Panc1 (cell line): ENCODE data around the gene IL16. TPM values are rescaled to one million over a fixed set of nuclear protein-coding genes. Genes with fewer than 3 reads are reported as not detected.
"Not testable (repeated sequence)": the region's sequence is repeated elsewhere in the genome, so short reads cannot be mapped to it uniquely, and the experiment has no call there.

Source experiments
- ATAC-seq: fragments of 200-7000 bp; cut with Tn5 transposase; 2 replicates; pipeline ENCODE4 v1.9.1; 2020; ENCODE audit warnings: mild to moderate bottlenecking, moderate library complexity
- BruUV-seq: library from RNA; stranded (reverse); fragments of 400-500 nt; replicated peaks from 2 replicates; lab custom pipeline; 2021; lab: Mats Ljungman, UMichigan
- CTCF ChIA-PET: fragments of 300-600 bp; sonication (Branson Sonifier 250); formaldehyde crosslinking; loops from one replicate; lab custom pipeline; 2022; ENCODE audit warnings: antibody characterized with exemption; lab: Charles Lee
- POLR2A ChIA-PET: fragments of 300-600 bp; sonication (Branson Sonifier 250); formaldehyde crosslinking; loops from one replicate; lab custom pipeline; 2022; ENCODE audit warnings: antibody characterized with exemption; lab: Charles Lee
- DNase-seq: peaks from one replicate; pipeline ENCODE4 v3.0.0-alpha.2; 2010; ENCODE audit warnings: low read depth, low spot score
- H3K27ac ChIP-seq: 2 replicates; pipeline ENCODE4 v1.5.1; 2011; ENCODE audit warnings: mild to moderate bottlenecking, low read length, inconsistent platforms
- H3K27me3 ChIP-seq: fragments of 200-500 bp; sonication (Bioruptor generic); 2 replicates; pipeline ENCODE4 v1.6.0; 2014; ENCODE audit warnings: low read length, inconsistent platforms; ENCODE audit not compliant: control insufficient read depth, insufficient read depth
- H3K36me3 ChIP-seq: fragments of 200-500 bp; sonication (Bioruptor generic); 2 replicates; pipeline ENCODE4 v1.5.1; 2014; ENCODE audit warnings: inconsistent platforms, mild to moderate bottlenecking, low read length, moderate library complexity; ENCODE audit not compliant: control insufficient read depth, insufficient read depth
- H3K4me1 ChIP-seq: 2 replicates; pipeline ENCODE4 v1.5.1; 2011; ENCODE audit warnings: inconsistent platforms, mild to moderate bottlenecking, low read length, moderate library complexity; ENCODE audit not compliant: control insufficient read depth, insufficient read depth
- H3K4me3 ChIP-seq, 2 experiments: 2 replicates each; pipeline ENCODE4 v1.5.1; 2011 to 2012; ENCODE audit warnings: low read depth in 2 of 2, low read length in 2 of 2, mild to moderate bottlenecking in 2 of 2, inconsistent platforms in 1 of 2, moderate library complexity in 1 of 2
- H3K9me3 ChIP-seq: fragments of 200-500 bp; sonication (Bioruptor generic); 2 replicates; pipeline ENCODE4 v1.5.1; 2014; ENCODE audit warnings: low read depth, mild to moderate bottlenecking, inconsistent platforms, low read length, moderate library complexity; ENCODE audit not compliant: control insufficient read depth, insufficient read depth
- CTCF ChIP-seq: fragments of 450-650 bp; IDR thresholded peaks from 2 replicates; pipeline ENCODE4 v1.5.1; 2017; ENCODE audit warnings: mild to moderate bottlenecking
- POLR2AphosphoS5 ChIP-seq: IDR thresholded peaks from 2 replicates; pipeline ENCODE4 v1.6.1; 2012; ENCODE audit warnings: mild to moderate bottlenecking, low read depth, low read length, moderate library complexity
- REST ChIP-seq, 2 experiments: IDR thresholded peaks; 2 replicates each; pipeline ENCODE4 v1.6.1; 2011 to 2012; ENCODE audit warnings: low read depth in 2 of 2, control low read depth in 1 of 2, low read length in 1 of 2, mild to moderate bottlenecking in 1 of 2, moderate library complexity in 1 of 2; ENCODE audit not compliant: insufficient read depth in 1 of 2
- SIN3A ChIP-seq: IDR thresholded peaks from 2 replicates; pipeline ENCODE4 v1.6.1; 2012; ENCODE audit warnings: low read depth, mild to moderate bottlenecking, low read length, moderate library complexity, borderline replicate concordance; ENCODE audit not compliant: insufficient read depth
- TCF7L2 ChIP-seq: IDR thresholded peaks from 2 replicates; pipeline ENCODE4 v1.6.1; 2011; ENCODE audit warnings: mild to moderate bottlenecking, low read depth, low read length, inconsistent platforms
- in situ Hi-C: cut with HindIII; loops from 2 replicates; pipeline ENCODE4 v1.10.0; 2016; ENCODE audit warnings: low sequenced_read_pairs, low pct_unique_long_range_greater_than_20kb
- intact Hi-C: fragments of 100-400 bp; cut with micrococcal nuclease; formaldehyde crosslinking; loops from one replicate; pipeline ENCODE4 v1.10.0; 2022; ENCODE audit not compliant: unreplicated experiment
- total RNA-seq: library from RNA; stranded (reverse); gene quantifications from one replicate; pipeline ENCODE4 v1.2.1, GENCODE V29; 2021; ENCODE audit not compliant: unreplicated experiment

Gene IL16
- total RNA-seq, 1 experiment from 2014 or later, result 1.0 TPM

- in situ Hi-C loops (no loop called here), intact Hi-C loops (no loop called here)
- CTCF ChIA-PET, result no interaction called here
These were observed 132.8 kb downstream of the IL16 start for GRCh38 chr15:81329446-81329845.

GRCh38 chr15:81330366-81331090 is 133.8 kb downstream of the IL16 start:
- H3K4me1 ChIP-seq, result no peaks in the 10 kb centered on the region
- no peaks in the 10 kb centered on the region for H3K9me3 ChIP-seq
- BruUV-seq, result no TSS peak
- H3K27ac ChIP-seq, result no peak overlapping the region
- no peak for DNase-seq
- in situ Hi-C loops (no loop called here), intact Hi-C loops (no loop called here)
- ATAC-seq, result no peak
- no peak overlapping the region for H3K4me3 ChIP-seq
- CTCF ChIA-PET, result no interaction called here
- no peaks in the 10 kb centered on the region for H3K27me3 ChIP-seq
- POLR2A ChIA-PET, result no interaction called here
- TF ChIP-seq REST (IDR thresholded peaks at IDR 0.05; ENCODE audit: insufficient read depth in 1 of 2, low read depth in 2 of 2, low read length in 1 of 2), result no peak
- no peak for TF ChIP-seq POLR2AphosphoS5
- TF ChIP-seq TCF7L2, result no peak
- no peak for TF ChIP-seq CTCF
- TF ChIP-seq SIN3A, result no peak
- no peaks in the 10 kb centered on the region for H3K36me3 ChIP-seq

More at GRCh38 chr15:81329446-81329845, 132.8 kb downstream of the IL16 start:
- Histone ChIP-seq H3K36me3 (no peaks in the 10 kb centered on the region), H3K4me1 (no peaks in the 10 kb centered on the region), H3K27ac (no peak overlapping the region), H3K27me3 (no peaks in the 10 kb centered on the region), H3K4me3 (no peak overlapping the region), H3K9me3 (no peaks in the 10 kb centered on the region)
- no TSS peak for BruUV-seq
- no peak for DNase-seq
- POLR2A ChIA-PET, result interaction anchor here (0.7 kb wide), 1 partner anchor 509 kb away, joined by 3 read pairs; no protein-coding TSS in a partner anchor
- TF ChIP-seq POLR2AphosphoS5, result no peak
- no peak for TF ChIP-seq REST (IDR thresholded peaks at IDR 0.05; ENCODE audit: insufficient read depth in 1 of 2, low read depth in 2 of 2, low read length in 1 of 2)
- no peak for TF ChIP-seq CTCF
- no peak for TF ChIP-seq TCF7L2
- no peak for TF ChIP-seq SIN3A
- ATAC-seq, result no peak

- BruUV-seq, H3K4me3 ChIP-seq: not testable (repeated sequence)
These were observed 134.5 kb downstream of the IL16 start for GRCh38 chr15:81331141-81331540.

More at GRCh38 chr15:81331141-81331540, 134.5 kb downstream of the IL16 start:
- intact Hi-C loops, H3K27me3 ChIP-seq, CTCF ChIA-PET, H3K4me1 ChIP-seq, H3K9me3 ChIP-seq, in situ Hi-C loops, ATAC-seq, POLR2A ChIA-PET, H3K27ac ChIP-seq, H3K36me3 ChIP-seq, DNase-seq: not testable (repeated sequence)
